WI38 (cell line): ENCODE data around the gene MTUS2.

Source experiments
- H3K4me3 ChIP-seq: 2 replicates; pipeline ENCODE4 v1.5.1; 2011; ENCODE audit warnings: low read depth, mild to moderate bottlenecking, control low read depth, low read length
- TF ChIP-seq, protein P1 (sequence below): IDR thresholded peaks from 2 replicates; pipeline ENCODE4 v1.5.1; 2012; ENCODE audit warnings: low read depth, mild to moderate bottlenecking, control low read depth, low read length

Gene MTUS2

DNA sequence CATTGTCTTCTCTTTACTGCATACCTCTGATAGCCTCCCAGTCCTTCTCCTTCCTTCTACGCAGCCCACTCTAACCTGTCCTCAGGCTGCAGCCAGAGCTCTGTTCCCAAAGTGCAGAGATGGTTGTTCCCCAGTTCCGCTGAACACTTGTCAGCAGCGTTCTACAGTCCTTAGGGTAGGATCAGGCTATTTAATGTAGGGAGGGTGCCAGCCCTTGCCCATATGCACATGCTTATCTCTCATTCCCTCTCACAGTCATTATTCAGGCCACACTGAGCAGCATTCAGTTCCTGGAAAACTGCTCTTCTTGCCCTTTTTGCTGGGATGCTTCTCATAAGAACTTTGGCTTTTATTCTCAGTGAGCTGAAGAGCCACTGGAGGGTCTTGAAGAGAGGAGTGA is 180.7 kb downstream of the MTUS2 start:
- TF ChIP-seq, protein P1, sequence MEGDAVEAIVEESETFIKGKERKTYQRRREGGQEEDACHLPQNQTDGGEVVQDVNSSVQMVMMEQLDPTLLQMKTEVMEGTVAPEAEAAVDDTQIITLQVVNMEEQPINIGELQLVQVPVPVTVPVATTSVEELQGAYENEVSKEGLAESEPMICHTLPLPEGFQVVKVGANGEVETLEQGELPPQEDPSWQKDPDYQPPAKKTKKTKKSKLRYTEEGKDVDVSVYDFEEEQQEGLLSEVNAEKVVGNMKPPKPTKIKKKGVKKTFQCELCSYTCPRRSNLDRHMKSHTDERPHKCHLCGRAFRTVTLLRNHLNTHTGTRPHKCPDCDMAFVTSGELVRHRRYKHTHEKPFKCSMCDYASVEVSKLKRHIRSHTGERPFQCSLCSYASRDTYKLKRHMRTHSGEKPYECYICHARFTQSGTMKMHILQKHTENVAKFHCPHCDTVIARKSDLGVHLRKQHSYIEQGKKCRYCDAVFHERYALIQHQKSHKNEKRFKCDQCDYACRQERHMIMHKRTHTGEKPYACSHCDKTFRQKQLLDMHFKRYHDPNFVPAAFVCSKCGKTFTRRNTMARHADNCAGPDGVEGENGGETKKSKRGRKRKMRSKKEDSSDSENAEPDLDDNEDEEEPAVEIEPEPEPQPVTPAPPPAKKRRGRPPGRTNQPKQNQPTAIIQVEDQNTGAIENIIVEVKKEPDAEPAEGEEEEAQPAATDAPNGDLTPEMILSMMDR = no peak

DNA sequence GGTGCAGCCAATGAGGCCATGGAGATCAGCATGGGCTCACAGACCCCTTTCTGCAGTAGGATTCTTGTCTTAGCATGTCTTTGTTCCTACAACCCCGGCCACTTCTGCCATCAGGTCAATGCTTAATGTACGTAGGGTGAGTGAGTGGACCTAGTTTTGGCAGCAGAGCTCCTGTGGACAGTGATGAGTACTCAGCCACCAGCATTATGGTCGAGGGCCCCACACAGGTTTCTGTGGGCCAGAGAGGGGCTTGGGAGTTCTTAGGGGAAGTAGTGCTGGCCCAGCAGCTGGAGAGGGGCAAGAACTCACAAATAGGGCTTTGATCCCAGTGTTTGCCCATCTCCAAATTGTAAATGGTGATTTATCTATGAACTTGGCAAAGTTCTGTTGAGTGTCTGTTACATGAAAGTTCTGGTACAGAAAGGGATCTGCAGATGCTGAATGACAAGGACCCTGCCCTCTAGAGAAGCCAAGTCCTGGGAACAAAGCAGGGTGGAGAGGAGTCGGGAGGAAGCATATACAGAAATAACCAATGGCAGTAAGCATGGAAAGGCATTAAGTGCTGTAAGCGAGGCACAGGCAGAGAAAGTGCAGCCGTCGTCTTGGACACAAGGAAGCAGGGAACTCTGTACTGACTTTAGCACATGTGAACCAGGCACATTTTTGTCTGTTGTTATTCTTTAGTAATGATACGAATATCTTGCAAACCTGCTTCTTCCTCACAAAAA is 185.1 kb downstream of the MTUS2 start:
- H3K4me3 ChIP-seq = no peak overlapping the region
- TF ChIP-seq, protein P1 = no peak

More for the DNA sequence above, 180.7 kb downstream of the MTUS2 start:
- no peak overlapping the region for H3K4me3 ChIP-seq

DNA sequence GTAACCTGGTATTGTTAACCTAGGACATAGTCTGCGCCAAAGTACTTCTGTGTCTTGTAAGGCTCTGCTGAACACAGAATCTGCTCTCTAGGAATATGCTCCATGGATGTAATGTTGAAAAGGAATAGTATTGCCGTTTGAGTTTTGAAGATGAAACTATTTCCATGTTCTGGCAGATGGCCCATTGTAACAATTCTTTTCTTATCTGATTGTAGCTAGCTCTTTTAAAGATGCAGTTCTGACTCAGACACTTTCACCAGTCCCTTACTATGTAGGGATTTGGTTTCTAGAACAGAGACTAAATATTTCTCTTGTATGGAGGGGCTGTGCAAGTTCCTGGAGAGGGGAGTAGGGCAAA is 185.6 kb downstream of the MTUS2 start:
- TF ChIP-seq, protein P1 = no peak

DNA sequence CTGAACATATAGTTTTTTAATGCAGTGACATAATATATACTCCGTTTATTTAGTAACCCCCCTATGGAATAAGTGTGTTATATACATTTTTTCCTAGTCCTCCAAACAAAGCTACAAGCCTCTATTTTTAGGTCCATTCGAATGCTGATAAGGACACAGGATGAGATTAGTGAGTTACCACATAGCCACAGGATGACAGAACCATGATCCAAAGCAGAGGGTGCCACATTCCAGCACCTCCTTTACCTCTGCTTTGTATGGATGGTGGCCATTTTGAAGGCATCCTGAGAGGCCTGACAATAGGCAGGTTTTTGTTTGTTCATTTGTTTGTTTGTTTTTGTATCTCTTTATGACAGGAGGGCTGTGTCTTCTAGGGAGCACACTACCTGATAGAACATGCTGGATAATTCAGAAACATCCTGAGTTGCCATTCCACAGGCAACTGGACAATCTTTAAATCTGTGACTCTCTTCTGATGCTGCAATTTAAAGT is 186.3 kb downstream of the MTUS2 start:
- H3K4me3 ChIP-seq = no peak overlapping the region
- TF ChIP-seq, protein P1 = no peak

More for the DNA sequence above, 185.6 kb downstream of the MTUS2 start:
- H3K4me3 ChIP-seq = no peak overlapping the region

DNA sequence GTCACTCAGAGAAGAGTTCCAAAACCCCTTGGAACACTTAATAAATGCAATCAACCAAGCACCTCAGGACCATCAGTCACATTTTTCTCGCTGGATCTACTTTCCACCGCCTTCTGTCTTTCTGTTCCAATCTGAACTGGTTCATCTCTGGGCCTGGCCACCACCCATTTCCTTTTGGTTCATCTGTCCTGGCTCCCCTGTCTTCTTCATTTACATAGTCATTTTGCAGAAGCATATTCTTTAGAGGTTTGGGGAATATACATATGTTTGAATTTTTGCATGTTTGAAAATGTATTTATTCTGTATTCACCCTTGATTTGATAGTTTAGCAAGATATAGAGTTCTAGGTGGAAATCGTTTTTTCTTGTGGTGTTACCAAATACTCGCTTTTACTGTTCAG is 188.2 kb downstream of the MTUS2 start:
- TF ChIP-seq, protein P1 = no peak
- no peak overlapping the region for H3K4me3 ChIP-seq

DNA sequence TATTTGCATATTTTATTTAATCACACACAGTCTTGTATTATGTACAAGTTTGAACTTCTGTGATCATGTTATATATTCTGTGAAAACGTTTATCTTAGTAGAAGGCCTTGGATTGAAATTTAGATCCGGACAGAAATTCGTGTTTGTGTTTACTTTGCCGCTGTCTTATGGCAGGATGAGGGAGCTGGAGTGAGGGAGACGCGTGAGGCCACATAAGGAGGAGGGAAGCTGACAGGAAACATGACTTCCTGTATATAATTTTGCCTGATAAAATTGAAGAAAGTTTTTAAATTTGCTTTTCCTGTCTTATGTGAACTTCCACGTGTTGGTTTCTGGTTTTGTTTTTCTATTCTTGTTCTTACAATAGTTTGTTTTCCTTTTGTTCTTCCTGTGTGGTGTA is 200.2 kb downstream of the MTUS2 start:
- H3K4me3 ChIP-seq = no peak overlapping the region
- TF ChIP-seq, protein P1 = no peak

DNA sequence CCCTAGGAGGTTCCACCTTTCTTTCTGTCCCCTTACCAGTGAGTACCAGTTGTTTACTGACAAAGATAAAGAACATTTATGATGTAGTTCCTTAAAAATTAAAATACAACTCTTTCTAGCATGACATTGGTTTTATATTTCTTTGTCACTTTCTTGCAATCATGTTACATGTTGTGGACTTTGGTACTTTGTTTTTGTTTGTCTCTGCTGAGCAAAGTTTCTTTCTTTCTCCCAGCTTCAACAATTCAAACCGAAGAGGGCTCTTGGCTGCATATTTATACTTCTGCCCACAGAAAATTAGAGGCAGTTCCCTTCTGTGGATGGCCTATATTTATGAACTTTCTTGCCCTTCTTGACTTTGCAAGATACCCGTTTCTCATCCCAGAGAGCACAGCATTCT is 201.2 kb downstream of the MTUS2 start:
- no peak overlapping the region for H3K4me3 ChIP-seq
- TF ChIP-seq, protein P1 = no peak
